Ovary (tissue), 3 donors: ENCODE results near the gene TOMM34.

Experiments used
- EP300 ChIP-seq: sonication (generic); formaldehyde crosslinking; IDR thresholded peaks from one replicate; pipeline ENCODE4 v1.6.1; 2017; ENCODE audit warnings: antibody characterized with exemption
- POLR2A ChIP-seq: fragments of 450-650 bp; IDR thresholded peaks from one replicate; pipeline ENCODE4 v1.6.1; 2017; ENCODE audit warnings: antibody characterized with exemption, mild to moderate bottlenecking, moderate library complexity
- TF ChIP-seq, protein P1 (sequence below), 3 donors: fragments of 450-650 bp in 2 of 3; fragments of 200-600 bp in 1 of 3; IDR thresholded peaks; one replicate each; pipeline versions ENCODE4 v1.5.1 to v1.8.0; 2016 to 2022; ENCODE audit warnings: antibody characterized with exemption in 3 of 3, mild to moderate bottlenecking in 1 of 3
- donor health status: DM: no; HTN: no; CAD: no.

DNA sequence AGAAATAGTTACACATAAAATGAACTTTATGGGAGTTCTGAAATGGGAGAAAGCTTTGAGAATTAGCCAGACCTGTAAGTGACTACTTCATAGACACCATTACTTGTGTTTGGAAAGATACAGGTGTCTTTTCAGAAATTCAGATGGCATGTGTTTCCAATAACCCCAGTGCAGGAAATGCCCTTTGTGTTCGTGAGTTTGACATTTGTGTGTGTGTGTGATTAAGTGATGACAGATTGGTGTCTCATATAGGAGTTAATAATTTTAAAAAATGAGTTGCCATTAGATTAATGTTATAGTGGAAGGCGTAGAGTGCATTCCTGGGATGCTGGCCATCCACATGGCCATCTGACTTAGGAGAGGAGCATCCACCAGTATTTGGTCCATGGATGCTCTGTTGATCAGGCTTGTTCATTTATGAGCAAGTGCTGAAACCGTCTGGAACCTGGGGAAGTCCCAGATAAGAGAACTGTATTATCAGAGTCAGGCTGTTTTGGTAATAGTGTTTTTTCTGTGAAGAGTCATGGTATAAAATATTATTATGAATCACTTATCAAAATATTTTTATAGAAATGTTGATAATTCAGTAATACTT is 9.2 kb upstream of the TOMM34 start:
- TF ChIP-seq POLR2A (no peak), EP300 (no peak)
- TF ChIP-seq, protein P1, sequence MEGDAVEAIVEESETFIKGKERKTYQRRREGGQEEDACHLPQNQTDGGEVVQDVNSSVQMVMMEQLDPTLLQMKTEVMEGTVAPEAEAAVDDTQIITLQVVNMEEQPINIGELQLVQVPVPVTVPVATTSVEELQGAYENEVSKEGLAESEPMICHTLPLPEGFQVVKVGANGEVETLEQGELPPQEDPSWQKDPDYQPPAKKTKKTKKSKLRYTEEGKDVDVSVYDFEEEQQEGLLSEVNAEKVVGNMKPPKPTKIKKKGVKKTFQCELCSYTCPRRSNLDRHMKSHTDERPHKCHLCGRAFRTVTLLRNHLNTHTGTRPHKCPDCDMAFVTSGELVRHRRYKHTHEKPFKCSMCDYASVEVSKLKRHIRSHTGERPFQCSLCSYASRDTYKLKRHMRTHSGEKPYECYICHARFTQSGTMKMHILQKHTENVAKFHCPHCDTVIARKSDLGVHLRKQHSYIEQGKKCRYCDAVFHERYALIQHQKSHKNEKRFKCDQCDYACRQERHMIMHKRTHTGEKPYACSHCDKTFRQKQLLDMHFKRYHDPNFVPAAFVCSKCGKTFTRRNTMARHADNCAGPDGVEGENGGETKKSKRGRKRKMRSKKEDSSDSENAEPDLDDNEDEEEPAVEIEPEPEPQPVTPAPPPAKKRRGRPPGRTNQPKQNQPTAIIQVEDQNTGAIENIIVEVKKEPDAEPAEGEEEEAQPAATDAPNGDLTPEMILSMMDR (IDR thresholded peaks at IDR 0.05) = no peak
